ENCODE data around the gene MBD5.

MBD5 gene

DNA sequence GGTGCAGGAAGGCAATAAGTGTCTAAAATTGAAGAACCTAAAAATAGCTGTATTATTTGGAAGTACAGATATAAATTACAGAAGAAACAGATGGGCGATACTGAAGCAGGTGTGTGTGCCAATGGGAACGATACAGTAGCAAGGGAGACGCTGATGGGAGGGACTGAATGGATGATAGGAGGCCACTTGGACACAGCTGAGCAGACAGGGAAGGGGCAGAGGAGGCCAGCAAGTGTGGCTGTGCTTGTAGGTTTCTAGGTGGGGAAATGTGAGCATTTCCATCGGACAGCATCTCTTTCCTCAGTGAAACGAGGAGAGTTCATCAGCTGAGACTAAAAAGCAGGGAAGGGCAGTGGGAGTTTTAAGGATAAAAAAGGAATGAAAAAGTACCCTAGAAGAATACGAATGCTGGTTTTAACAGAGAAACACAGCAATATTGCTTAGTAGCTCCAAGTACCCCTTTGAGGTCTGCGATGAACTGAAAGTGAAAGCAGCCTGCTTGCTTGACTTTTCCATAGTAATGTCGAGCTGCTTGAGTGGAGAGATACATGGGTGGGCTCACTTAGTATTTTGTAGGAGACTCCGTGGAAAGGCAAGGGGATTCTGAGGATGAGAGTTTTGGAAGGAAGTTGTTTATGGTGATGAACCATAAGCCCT is 531.9 kb downstream of the MBD5 start:
- no peak for DNase-seq (ENCODE audit: low spot score)

DNA sequence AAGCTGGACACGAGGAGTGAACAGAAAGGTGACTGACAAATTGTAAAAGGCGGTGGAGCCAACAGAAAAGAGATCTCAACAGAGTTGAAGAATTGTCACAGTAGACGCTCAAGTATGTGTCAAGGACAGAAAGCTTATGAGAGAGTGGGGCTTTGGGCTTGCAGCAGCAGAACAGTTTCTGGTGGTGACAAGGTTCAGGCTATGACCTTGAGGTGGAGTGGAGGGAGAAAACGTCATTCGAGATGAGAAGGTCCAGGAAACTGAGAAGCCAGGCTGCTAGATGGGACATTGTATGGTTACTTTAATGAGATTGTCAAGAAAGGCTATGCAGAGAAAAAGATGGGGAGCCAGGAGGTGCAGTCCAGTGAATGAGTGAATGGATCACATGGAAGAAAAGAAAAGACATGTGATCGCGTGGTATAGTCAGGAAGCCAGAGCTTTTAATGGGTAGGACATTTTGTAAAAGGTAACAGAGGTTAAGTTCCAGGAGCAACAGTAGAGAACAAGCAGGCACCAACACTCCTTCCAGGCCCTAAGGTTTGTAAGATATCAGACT is 532.5 kb downstream of the MBD5 start:
- no peak for DNase-seq (ENCODE audit: low spot score)

DNA sequence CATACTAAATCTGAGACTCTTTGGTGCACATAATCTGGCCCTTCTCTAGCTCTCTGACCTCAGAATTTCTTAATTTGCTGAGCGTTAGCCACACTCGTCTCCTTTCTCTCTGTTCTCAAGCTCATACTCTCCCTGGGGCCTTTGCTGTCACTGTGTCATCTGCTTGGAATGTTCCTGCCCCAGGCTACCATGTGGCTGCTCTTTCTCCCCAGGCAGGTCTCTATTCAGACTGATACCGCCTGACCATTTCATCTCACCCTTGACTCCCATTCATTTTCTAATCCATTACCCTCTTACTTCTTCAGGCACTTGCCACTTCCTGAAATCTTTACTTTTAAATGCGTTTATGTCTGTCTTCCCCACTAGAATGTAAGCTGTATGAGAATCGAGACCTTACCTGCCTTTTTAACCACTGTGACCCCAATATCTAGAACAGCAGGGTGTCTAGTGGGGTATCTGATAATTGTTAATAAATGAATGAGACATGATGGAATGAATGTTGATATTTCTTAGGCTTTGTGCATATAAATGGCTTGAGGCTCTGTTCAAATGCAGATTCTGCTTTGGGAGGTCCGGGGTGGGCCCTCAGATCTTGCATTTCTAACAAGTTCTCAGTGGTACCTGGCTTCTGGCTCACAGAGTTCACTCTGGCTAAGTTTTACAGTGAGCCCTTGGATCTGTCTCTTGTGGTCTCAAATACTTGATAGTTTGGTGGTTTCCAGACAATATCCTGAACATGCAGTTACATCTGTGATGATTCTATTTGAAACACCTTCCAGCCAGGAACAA is 533.8 kb downstream of the MBD5 start:
- DNase-seq (ENCODE audit: low spot score) = no peak

DNA sequence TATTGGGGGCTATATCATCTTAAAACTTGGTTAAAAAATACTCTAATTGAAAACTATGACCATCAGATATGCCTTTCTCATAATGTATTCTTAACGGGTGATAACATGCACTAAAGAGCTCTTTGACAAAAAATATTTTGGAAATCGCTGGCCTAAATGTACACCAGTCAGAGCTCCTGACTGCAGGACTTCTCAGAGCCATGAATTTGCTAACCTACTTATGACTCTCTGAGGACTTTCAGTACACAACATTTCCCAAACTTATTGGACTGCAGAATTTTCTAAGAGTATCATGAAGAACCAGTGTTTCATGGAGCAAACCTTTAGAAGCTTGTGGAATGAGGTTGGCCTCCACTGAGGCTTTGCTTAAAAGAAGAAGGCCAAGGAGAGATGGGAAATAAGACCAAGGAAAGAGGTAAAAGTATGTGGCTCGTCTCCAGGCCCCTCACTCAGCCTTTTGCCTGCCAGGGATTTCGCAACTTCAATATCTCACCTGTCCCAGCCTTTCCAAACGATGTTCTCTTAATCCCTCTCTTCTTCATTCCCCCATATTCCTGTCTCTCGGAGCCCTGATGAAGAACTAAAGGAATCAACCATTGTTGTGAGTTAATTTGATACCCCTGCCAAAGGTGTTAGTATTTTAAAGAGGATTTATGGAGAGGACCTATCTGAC is 534.9 kb downstream of the MBD5 start:
- DNase-seq (ENCODE audit: low spot score) = no peak

DNA sequence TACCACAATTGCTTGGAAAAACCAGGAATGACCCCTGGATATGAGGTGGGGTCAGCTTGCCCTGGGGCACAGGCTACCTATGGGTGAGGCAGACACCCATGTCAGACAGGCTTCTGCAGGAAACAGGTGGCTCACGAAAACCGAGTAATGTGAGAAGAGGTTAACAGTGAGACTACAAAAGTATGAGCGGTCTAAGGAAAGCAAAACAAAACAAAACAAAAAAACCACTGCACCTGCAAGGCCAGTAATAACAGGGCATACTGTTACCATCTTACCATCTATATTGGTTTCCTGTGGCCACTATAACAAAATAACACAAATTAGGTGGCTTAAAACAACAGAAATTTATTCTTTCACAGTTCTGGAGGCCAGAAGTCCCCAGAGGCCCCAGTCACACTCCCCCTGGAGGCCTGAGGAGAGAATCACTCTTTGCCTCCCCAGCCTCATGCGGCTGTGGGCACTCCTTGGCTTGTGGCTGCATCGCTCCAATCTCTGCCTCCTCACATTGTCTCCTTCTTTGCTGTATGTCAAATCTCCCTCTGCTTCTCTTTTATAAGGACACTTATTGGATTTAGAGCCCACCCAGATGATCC is 537.0 kb downstream of the MBD5 start:
- no peak for DNase-seq (ENCODE audit: low spot score)

DNA sequence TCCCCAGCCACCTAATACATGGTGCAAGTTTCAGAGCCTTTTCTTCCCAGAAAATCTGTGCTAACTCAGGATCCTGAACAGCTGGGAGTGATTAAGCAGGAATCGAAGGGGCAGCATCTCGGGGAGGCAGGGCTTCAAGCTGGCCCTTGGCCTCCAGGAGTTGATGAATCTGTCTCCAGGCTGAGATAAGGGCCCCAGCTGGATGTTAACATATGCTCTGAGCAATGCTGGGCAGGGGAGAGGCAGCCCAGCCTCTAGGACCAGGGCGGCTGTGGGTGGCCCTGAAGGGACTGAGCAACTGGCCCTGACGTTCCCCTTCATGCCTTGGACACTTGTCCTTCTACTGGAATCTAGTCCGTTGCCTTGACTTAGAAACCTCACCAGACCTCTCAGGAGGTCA is 539.6 kb downstream of the MBD5 start:
- DNase-seq (ENCODE audit: low spot score) = no peak

DNA sequence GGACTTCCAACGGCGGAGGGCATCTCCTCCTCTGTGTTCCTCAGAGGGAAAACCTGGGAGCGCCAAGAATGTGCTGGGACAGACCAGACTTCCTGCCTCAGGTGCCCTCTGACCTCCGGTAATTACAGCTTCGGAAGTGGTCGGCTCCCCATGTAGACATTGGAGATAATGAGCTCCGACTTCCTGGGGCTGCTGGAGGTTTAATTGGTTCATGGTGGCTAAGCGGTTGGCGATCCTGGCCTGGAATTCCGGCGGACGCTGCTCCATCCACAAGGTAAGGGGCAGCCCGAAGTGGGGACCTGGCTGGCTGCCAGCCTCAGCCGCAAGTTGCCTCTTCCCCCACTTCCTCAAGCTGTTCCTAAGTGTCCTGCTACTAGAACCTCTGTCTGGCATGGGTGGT is 540.5 kb downstream of the MBD5 start:
- no peak for DNase-seq (ENCODE audit: low spot score)

DNA sequence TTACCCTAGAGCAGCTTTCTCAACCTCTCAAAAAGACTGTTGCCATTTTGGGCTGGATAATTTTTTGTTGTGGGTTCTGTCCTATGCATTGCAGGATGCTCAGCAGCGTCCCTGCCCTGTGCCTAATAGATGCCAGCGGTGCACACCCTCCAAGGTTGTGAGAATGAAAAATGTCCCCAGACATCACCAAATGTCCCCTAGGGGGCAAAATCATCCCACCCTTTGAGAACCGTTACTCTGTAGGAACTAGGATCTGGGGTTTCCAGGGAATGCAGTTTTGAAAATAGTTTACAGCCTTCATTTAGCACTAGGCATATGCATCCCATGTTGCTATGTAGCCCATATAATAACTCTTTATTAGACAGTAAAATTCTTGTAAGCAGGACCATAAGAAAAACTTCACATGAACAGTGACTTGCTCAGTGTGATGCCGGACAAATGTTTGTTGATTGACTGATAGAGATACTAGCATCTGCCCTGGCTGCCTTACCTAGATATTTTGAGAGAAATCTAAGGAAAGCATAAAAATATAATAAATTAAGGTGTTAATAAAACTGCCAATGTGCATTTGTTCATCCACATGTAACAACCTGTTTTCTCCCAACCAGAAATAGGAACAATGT is 544.5 kb downstream of the MBD5 start:
- no peak for DNase-seq (ENCODE audit: low spot score)
